Measurements from ENCODE around the gene ACY1.

GRCh38 chr3:51985063-51985462, 1.7 kb downstream of the ACY1 start:
- TF ChIP-seq CTCF (IDR thresholded peaks at IDR 0.05) (no peak), POLR2A (IDR thresholded peaks at IDR 0.05) (no peak)

Measured in right lobe of liver (tissue), 4 donors.